Right lobe of liver (tissue), 6 donors: Measurements from ENCODE around the gene DNAH17. TPM values are rescaled to one million over a fixed set of nuclear protein-coding genes. Genes with fewer than 3 reads are reported as not detected.

Experiments
- ATAC-seq, 4 donors: fragments of 200-7000 bp; cut with Tn5 transposase; one replicate each; pipeline ENCODE4 v1.9.1; 2020; ENCODE audit warnings: mild to moderate bottlenecking in 4 of 4, moderate library complexity in 4 of 4
- DNase-seq, 3 donors: peaks; one replicate each; pipeline ENCODE4 v3.0.0-alpha.2; 2020
- H3K27ac ChIP-seq, 3 donors: fragments of 200-600 bp; one replicate each; pipeline ENCODE4 v1.8.0; 2022
- H3K27me3 ChIP-seq, 2 donors: fragments of 200-600 bp; one replicate each; pipeline ENCODE4 v1.8.0; 2022
- H3K36me3 ChIP-seq, 4 donors: fragments of 200-600 bp; sonication (generic) in 1 of 4; one replicate each; pipeline versions ENCODE4 v1.5.1 to v1.8.0; 2017 to 2022; ENCODE audit warnings: control low read depth in 1 of 4
- H3K4me1 ChIP-seq, 4 donors: fragments of 200-600 bp; sonication (generic) in 1 of 4; one replicate each; pipeline versions ENCODE4 v1.5.1 to v1.8.0; 2017 to 2022; ENCODE audit warnings: control low read depth in 1 of 4
- H3K4me3 ChIP-seq, 3 donors: fragments of 200-600 bp; one replicate each; pipeline ENCODE4 v1.8.0; 2022
- H3K9me3 ChIP-seq, 4 donors: fragments of 200-600 bp; sonication (generic) in 1 of 4; one replicate each; pipeline versions ENCODE4 v1.5.1 to v1.8.0; 2017 to 2022; ENCODE audit warnings: control low read depth in 1 of 4
- CTCF ChIP-seq, 4 donors: fragments of 200-600 bp in 3 of 4; fragments of 450-650 bp in 1 of 4; IDR thresholded peaks; one replicate each; pipeline versions ENCODE4 v1.5.1 to v1.8.0; 2016 to 2022; ENCODE audit warnings: antibody characterized with exemption in 4 of 4, mild to moderate bottlenecking in 2 of 4
- POLR2A ChIP-seq: fragments of 450-650 bp; IDR thresholded peaks from one replicate; pipeline ENCODE4 v1.6.1; 2017; ENCODE audit warnings: antibody characterized with exemption, mild to moderate bottlenecking
- WGBS: methylation state at CpG from one replicate; pipeline ENCODE4 v1.1.6; 2018; ENCODE audit warnings: low coverage, low lambda C conversion rate; ENCODE audit not compliant: insufficient coverage; ENCODE audit errors: missing lambda C conversion rate; 5-methylcytosine and 5-hydroxymethylcytosine counted together
- intact Hi-C, 2 donors: fragments of 100-400 bp; cut with DNase I; formaldehyde crosslinking; loops; one replicate each; pipeline versions ENCODE4 v1.11.2 to v1.14.1; 2022
- total RNA-seq, 6 experiments: library from RNA; depleted of rRNA in 2 of 6; stranded (reverse); fragments of >200 nt in 2 of 6; fragmentation: NEBNext Ultra II Directional in 3 of 6; extraction: Animal tissue kit (Norgen Biotek cat#: 25700) in 3 of 6; gene quantifications; one replicate each; pipeline versions ENCODE4 v1.1.0 to v1.2.4, GENCODE V29; 2016 to 2023
- donor health status: DM: no; HTN: yes; CAD: no.
- donor health status: DM: no; HTN: no; CAD: no.
- donor health status: DM: no; HTN: no; CAD: no.
- donor health status: DM: no; HTN: yes; CAD: no.
- donor health status: DM: no; HTN: yes; CAD: no.

Gene DNAH17
- total RNA-seq, 6 experiments from 2014 or later = 0.04 TPM; not detected in 5

DNA sequence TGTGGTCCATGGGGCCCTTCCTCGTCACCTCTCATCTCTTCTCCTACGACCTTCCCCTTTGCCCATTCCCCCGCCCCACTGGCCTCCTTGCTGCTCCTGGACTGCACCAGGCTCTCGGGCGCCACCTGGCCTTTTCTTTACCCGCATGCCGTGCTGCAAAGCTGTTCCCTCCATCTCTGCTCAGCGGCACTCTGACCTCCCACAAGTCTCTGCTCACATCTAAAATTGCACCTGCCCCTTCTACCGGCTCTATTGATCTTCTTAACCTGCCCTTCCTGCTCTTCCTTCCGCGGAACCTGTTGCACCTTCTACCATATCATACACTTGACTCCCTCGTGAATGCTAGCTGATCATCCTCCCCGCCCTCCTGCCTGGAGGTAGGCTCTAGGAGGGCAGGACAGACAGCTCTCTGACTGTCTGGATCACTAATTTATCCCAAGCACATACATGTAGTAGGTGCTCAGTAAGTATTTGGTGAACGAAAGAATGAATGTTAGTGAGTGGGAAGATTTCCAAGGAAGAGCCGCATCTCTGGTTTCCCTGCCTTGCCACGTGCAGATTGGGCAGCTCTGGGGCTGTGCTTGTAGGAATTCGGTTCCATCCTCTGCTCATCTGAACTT is 17.3 kb downstream of the DNAH17 start:
- no peak overlapping the region for H3K27ac ChIP-seq
- WGBS = 51% methylated on average over 16 of the region's 17 CpGs
- H3K36me3 ChIP-seq = no peaks in the 10 kb centered on the region
- no peak overlapping the region for H3K4me3 ChIP-seq
- no peak for ATAC-seq
- intact Hi-C loops = no loop called here
- no peaks in the 10 kb centered on the region for H3K27me3 ChIP-seq
- TF ChIP-seq CTCF (IDR thresholded peaks at IDR 0.05) (no peak), POLR2A (no peak)
- no peak for DNase-seq
- no peaks in the 10 kb centered on the region for H3K9me3 ChIP-seq
- no peaks in the 10 kb centered on the region for H3K4me1 ChIP-seq

GRCh38 chr17:78558989-78559388 is 18.2 kb downstream of the DNAH17 start:
- H3K4me3 ChIP-seq = no peak overlapping the region
- ATAC-seq (no peak), DNase-seq (no peak)
- no peaks in the 10 kb centered on the region for H3K9me3 ChIP-seq
- H3K27ac ChIP-seq = no peak overlapping the region
- H3K4me1 ChIP-seq = no peaks in the 10 kb centered on the region
- TF ChIP-seq POLR2A (no peak), CTCF (IDR thresholded peaks at IDR 0.05) (no peak)
- H3K36me3 ChIP-seq = no peaks in the 10 kb centered on the region
- intact Hi-C loops = no loop called here
- 56% methylated on average over 4 of the region's 5 CpGs for WGBS
- H3K27me3 ChIP-seq = no peaks in the 10 kb centered on the region

- no peaks in the 10 kb centered on the region for H3K27me3 ChIP-seq
- no peaks in the 10 kb centered on the region for H3K4me1 ChIP-seq
- intact Hi-C loops = no loop called here
- TF ChIP-seq POLR2A (no peak), CTCF (IDR thresholded peaks at IDR 0.05) (no peak)
- H3K9me3 ChIP-seq = no peaks in the 10 kb centered on the region
- H3K27ac ChIP-seq = no peak overlapping the region
- no peaks in the 10 kb centered on the region for H3K36me3 ChIP-seq
- 60% methylated on average over 9 of the region's 10 CpGs for WGBS
- H3K4me3 ChIP-seq = no peak overlapping the region
- DNase-seq = no peak
- no peak for ATAC-seq
Observed at GRCh38 chr17:78558181-78558850, 18.9 kb downstream of the DNAH17 start.

GRCh38 chr17:78557598-78558039 is 19.6 kb downstream of the DNAH17 start:
- ATAC-seq = no peak
- no peak for DNase-seq
- no peaks in the 10 kb centered on the region for H3K27me3 ChIP-seq
- no peak for TF ChIP-seq POLR2A
- no peak for TF ChIP-seq CTCF (IDR thresholded peaks at IDR 0.05)
- no peaks in the 10 kb centered on the region for H3K4me1 ChIP-seq
- 26% methylated on average over 2 of the region's 2 CpGs for WGBS
- no peaks in the 10 kb centered on the region for H3K36me3 ChIP-seq
- intact Hi-C loops = no loop called here
- H3K27ac ChIP-seq = no peak overlapping the region
- H3K9me3 ChIP-seq = no peaks in the 10 kb centered on the region
- H3K4me3 ChIP-seq = no peak overlapping the region
